GM21825 (cell line): Measurements from ENCODE around the gene TCEA3.

Experiments
- ATAC-seq: cut with Tn5 transposase; IDR thresholded peaks from one replicate; pipeline ENCODE4 v1.9.1; 2021; ENCODE audit warnings: mild to moderate bottlenecking, moderate library complexity; ENCODE audit not compliant: unreplicated experiment

Gene TCEA3

DNA sequence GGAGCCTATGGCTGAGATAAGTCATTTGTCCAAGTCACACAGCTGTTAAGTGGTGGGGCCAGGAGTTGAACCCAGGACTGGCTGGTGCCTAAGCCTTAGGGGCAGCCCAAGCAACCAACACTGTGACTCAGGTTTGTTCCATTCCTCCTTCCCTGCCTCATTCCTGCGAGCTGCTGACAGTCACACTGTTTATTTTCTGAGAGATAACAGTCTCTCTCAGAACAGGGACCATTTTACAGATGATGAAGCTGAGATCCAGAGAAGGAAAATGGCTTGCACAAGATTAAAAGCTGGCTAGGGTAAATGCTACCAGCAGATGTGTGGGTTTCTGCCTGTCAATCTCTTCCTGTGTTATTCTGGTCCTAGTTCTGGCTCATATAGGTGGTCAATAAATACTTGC, 24.3 kb upstream of the TCEA3 start:
- ATAC-seq = no peak

DNA sequence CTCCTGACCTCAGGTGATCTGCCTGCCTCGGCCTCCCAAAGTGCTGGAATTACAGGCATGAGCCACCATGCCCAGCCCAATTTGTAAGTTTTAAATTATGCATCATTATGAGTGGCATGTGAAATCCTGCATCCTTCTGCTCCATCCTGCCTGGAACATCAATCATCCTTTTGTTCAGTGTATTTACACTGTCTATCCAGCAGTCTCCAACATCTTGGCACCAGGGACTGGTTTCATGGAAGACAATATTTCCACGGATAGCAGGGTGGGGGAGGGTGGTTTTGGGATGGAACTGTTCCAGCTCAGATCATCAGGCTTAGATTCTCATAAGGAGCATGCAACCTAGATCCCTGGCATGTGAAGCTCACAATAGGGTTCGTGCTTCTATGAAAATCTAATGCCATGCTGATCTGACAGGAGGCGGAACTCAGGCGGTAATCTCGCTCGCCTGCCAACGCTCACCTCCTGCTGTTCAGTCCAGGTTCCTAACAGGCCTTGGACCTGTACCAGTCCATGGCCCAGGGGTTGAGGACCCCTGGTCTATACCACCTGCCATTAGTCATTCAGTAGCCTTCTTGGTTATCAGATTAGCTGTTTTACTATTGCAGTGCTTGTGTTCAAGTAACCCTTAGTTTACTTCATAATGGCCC, 22.2 kb upstream of the TCEA3 start:
- ATAC-seq = no peak

DNA sequence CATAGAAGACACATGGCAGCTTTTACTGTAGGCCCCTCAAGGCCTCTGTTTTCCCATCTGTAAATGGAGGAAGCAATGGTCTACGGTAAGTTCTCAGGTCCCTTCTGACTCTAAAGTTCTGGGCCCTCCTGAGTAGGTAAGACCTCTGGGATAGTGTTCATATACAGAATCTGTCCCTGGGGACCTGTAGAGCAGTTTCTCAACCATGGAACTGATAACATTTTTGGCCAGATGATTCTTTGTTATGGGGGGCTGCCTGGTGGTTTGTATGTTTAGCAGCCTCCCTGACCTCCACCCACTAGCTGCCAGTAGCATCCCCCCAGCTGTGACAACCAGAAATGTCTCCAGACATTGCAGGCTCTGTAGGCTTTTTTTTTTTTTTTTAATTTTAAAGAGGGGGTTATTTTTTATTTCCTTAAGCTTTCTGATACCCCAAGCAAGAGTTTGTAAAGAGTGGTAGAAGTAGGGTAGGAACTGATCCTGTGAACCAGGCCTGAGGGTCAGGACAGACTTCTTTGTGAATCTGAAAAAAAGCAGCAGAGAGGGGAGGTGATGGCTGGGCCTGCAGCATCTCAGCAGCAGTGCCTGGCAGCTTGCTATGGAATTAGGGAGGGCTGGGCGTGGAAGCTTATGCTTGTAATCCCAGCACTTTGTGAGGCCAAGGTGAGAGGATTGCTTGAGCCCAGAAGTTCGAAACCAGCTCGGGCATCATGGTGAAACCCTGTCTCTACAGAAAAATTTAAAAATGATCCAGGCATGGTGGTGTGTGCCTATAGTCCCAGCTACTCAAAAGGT, 20.2 kb upstream of the TCEA3 start:
- no peak for ATAC-seq

DNA sequence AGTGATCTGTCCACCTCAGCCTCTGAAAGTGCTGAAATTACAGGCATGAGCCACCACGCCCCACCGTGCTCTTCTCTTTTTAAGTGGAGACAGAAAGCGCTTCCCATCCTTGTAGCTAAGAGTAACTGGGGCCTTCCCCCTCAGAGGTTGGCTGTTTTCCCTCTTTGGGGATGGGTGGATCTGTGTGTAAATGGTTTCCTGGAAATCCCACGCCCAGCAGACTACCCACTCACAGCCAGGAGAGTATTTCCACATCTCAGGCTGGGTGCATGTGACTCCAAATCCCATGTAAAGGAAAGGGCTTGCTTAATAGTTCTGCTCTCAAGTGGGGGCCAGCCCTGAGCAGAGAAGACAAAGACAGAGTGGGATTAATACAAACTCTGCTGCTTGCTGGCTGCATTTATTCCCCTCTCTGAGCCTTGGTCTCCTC, 19.6 kb upstream of the TCEA3 start:
- no peak for ATAC-seq

DNA sequence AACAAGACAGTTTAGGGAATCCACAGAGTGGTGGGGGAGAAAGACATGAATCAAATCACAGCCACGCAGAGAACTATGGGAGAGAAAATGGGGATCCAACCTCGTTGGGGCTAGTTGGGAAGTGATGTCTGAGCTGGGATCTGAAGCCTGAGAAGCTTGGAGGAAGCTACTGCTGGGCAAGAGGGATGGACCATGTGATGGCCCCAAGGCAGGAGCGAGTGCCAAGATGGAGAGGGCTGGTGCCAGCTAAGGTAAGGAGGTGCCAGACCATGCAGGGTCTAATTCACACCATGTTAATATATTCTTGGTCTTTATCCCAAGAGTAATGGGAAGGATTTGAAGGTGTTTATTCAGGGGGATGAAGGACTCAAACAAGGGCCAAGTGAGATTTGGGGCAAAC, 18.2 kb upstream of the TCEA3 start:
- ATAC-seq = no peak

DNA sequence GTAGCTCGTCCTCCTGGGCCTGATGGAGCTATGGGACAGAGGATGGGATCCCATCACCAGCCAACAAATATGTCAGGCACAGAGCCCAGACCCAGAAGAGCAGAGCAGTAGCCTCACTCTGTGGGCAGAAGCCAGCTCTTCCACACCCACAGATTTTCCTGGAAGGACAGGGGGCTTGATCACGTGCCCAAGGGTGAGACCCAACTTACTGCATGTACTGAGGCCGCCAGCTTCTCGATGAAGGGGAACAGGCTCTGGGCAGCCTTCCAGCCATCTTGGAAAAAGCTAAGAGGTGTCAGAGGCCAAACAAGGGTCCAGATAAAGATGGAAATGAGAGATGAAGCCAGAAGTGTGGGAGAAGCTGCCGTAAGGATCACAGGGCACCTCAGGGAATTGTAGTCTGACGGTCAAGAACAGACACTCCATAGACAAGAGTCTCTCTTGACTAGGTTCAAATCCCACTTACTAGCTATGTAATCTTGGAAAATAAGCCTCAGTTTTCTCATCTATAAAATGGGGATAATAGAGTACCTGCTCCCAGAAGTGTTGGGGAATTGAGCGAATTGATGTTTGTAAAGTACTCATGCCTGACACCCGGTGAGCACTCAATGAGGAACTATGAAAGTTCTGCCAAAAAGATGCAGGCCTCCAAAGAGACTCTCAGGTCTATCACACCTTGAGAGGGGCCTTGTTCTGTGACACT, 17.0 kb upstream of the TCEA3 start:
- no peak for ATAC-seq

DNA sequence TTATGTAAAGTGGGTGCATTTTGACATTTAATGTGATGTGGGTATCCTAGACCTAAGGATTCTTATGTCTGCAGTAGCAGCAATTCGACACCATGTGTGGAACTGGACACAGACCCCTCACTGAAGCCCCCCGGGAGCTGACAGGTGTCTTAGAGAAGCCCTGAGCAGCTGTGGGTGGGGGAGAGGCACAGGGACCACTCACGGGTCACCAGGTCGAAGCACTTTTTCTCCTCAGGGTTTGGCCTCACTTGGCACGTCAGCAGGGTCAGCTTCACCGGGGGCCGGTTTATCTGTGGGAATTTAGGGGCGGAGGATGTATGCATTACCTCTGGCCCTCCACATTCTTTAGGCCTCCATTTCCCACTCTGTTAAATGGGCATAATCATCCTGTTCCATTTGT, 14.0 kb upstream of the TCEA3 start:
- no peak for ATAC-seq

DNA sequence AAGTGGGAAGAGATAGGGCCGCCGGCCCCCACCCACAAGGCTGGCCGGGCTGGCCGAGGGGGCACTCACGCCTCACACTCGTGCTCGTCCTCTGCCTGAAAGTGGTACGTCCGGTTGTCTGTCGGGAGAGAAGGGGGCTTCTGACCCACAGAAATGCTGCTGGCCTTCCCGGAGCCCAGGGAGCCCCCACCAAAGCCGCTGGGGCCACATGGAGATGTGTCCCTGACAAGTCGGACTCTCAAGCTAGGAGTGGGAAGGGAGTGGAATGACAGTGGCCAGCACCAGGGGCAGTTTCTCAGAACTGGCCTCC, 12.8 kb upstream of the TCEA3 start:
- ATAC-seq = no peak

DNA sequence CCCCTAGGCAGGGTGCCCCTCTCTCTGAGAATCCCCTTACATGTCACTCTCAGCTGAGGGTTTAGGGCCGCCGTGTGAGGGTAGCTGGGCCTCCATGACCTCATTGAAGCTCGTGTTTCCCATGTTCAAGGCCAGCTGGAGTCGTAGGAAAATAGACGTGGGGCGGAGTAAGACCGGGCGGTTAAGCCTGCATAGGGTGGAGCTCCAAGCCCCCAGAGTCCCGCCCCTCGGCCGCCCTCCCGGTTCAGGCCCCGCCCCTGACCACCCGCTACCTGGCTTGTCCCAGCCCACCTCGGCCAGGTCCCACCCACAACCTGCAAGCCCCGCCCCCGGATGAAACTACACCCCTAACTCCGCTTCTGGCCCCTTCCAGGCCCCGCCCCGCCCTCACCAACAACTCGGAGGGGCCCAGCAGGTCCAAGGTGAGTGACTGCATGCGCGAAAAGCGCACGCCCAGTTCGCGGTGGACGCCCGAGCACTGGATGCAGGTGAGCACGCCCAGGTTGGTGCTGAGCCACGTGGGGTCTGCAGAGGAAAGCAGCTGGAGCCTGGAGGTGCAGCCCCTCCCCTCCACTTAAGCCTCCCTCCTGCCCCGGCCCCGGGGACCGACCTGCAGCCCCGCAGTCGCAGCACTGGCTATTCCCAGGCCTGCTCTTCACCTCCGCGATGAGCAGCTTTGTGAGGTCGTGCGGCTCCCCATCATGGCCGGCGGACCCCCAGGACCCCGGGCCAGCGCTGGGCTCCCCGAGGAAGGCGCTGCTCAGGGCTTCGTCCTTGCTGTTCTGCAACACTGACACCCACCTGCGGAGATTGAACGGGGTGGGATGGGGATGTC, 12.2 kb upstream of the TCEA3 start:
- ATAC-seq = no peak

DNA sequence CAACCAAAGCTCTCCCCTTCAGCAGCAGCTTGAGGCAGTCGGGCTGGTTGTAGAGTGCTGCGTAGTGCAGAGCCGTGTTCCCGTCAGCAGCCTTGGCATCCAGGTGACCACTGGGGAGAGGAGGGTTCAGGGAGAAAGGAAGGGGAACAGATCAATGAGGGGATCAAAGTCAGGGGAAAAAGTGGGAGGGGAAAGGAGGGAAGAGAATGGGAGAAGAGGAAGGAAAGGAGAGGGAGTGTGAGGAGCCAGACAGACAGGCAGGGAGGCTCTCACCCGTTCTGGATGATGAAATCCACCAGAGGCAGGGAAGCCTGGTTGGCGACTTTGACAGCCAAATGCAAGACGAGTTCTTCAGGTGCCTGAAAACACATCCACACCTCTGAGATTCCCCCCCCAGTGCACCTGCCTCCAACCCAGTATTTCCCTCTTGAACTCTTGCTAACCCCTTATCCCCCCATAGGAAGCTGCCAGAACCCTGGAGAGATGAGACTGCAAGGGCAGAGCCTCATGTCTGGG, 9.8 kb upstream of the TCEA3 start:
- ATAC-seq = no peak

DNA sequence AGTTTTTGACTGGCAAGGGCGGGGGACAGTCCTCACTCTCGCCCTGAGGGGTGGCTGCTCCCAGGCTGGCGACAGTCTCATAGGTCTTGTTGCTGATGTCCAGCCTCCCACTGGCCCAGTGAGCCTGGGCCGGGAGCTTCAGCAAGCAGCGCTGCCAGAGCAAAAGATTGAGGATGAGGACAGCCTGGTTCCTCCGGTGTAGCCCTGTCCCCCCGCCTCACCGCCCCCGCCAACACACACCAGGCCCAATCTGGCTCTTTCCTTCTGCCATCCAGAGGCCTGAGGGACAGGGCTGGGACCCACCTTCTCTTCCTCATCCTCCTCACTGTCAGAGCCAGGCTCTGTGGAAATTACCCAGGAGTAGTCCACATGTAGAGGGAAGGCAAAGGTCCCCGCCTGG, 8.6 kb upstream of the TCEA3 start:
- ATAC-seq = no peak

DNA sequence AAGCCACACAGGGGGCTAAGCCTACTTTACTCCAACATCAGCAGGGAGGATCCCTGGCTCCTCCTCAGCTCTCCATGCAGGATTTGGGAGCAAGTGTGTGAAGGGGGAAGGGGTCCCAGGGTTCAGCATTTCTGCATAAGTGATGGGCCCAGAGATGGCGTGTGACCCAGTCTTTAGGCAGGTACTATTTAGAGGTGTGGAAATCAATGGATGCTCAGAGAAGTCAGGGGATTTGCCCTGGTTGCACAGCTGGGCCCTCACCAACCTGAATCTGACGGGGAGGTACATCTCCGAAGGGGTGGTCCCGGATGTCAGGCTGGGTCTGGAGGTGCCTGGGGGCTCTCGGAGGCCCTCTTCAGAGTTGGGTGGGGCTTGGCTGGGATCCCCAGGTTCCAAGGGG, 6.9 kb upstream of the TCEA3 start:
- ATAC-seq = no peak

DNA sequence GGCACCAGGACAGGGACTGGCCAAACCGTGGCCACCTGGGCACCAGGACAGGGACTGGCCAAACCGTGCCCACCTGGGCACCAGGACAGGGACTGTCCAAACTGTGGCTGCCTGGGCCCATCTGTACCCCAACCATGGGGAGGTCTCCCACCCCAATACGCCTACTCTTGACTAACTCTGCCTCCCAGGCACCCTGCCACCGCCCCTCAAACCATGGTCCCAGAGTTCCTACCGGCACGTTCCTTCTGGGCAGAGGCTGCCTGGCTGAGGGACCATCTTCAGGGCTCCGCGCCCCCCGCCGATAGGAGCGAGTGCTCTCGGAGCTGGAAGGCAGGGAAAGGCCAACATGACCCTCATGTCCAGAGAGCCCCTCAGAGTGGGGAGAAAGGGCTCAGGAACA, 6.3 kb upstream of the TCEA3 start:
- no peak for ATAC-seq

DNA sequence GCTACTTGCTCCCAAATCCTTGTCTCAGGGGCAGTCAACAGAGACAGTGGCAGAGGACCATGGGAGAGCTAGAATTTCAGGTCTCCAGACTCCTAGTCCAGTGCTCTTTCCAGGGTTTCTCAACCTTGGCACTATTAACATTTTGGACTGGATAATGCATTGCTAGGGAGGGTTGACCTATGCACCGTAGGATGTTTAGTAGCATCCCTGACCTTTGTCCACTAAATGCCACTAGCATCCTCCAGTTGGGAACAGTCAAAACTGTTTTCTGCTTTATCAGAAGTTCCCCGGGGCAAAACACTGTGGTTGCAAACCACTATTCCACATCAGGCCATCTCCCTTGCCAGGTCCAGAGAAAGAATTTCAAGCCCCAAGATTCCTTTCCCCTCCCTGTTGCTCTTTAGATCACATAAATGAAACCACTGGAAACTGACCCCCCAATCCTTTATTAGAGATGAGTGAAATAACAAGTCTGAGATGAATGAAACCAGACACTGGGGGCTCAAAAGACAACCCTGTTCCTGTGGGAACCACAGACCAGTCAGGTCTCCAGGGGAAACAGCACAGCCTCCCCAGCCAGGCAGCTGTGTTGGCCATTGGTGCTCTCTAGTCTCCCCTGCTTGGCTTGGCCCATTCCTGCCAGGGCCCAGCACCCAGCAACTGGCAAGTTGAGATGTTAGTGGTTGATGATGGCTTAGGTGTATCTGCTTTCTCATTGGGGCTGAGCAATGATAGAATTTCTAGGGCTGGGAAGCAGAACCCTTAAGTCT, 3.8 kb upstream of the TCEA3 start:
- no peak for ATAC-seq

DNA sequence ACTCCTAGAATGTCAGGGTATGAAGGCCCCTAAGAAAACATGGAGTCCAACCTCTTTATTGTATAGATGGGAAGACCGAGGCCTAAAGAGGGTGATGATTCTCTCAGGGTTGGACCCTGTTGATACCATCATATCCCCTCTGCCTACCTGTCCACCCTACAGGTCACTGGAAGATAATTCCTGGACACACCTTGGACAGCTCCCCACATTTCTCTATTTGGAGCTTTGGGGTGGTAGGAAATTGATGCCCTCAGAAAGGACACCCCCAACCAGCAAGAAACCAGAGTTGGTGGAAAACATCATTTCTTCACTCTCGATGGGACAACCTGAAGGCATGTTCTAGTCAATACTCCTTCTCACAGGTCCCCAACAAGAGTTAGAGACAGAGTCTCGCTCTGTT, 3.0 kb upstream of the TCEA3 start:
- ATAC-seq = no peak

DNA sequence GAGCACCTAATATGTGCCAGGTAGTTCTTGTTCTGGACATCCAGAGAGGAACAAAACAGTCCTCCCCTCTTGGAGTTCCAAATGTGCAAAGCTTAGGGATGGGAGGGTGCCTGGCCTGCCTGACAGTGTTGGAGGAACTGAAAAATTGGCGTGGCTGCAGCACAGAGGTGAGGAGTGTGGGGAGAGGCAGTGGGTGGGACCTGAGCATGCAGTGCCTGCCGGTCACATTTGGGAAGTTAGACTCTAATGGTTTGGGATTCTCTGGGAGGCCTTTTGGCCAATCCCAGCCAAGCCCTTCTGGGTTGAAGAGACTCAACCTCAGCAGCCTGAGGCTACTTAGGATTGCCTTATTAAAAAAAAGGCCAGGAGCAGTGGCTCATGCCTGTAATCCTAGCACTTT, 2.3 kb upstream of the TCEA3 start:
- no peak for ATAC-seq

DNA sequence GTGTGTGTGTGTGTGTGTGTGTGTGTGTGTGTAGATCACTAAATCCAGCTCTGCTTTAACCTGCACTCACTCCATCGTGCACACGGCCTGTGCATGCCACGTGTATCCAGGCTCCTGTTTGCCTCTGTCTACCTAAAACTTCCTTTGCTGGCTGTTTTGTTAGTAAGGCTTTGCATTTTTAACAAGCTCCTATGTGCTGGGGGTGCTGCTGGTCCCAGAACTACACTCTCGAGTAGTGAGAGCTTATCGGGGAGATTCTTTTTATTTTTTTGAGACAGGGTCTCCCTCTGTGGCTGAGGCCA, 596 bp upstream of the TCEA3 start:
- ATAC-seq = no peak

DNA sequence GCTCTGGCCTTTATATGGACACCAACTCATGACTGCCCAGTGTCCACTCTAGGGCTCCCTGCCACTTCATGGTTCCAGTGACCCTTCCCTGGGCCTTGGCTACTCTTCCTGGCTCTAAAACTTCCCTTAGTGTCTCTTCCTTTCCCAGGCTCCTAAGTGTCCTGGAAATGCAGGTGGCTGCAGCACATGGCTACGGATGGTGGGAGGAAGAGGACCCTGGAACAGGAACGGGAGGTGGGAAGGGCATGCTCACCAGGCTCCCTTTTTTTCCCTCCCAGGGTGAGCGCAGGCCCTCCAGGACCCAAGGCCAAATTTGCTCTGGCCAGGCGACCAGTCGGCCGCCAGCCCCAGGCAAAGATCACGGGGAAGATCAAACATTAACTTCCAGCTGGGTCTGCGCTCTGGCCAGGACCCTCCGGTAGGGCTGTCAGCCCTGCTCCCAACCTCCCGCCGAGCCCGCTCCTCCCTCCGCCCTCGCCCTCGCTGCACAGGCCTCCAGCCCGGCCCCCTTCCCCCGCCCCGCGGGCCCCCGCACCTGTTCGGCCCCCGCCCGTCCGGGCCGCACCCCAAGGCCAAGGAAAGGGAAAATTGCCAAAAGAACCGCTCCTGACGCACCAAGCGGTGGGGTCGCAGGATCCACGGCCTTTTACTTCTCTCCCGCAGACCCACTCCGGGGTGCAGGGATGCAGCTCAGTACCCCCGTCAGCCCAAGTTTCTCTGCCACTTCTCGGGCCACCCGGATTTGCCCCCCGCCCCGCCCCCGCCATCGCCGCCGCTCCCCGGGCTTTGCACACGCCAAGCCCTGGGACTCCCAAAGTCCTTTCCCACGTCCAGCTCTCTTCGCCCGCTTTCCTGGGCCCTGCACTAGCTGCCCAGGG, 894 bp downstream of the TCEA3 start:
- ATAC-seq = no peak

DNA sequence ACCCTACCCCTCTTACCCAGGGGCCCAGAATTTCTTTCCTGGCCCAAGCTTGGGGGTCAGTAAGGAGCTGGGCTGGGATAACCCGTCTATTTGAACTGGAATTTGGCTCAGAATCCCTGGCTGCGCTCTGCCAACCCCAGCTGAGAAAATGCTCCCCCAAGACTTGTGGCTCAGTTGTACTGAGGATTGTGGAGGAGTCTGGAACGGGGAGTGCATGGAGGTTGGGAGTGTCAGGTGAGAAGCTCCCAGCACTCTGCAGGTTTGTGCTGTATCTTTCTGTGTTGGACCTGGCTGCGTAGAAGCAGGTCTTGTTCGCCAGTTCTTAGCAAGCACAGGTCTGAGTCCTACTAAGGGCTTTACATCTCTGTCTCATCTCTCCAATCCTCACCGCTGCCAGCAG, 1.6 kb downstream of the TCEA3 start:
- ATAC-seq = no peak
